Tibial nerve (tissue), 3 donors: ENCODE measurements around the gene P2RY11.

Experiments
- CTCF ChIP-seq, 5 experiments: fragments of 200-600 bp in 3 of 5; fragments of 450-650 bp in 2 of 5; sonication (generic) in 3 of 5; IDR thresholded peaks; one replicate each; pipeline ENCODE4 v1.5.1; 2016 to 2019; ENCODE audit warnings: antibody characterized with exemption in 5 of 5, mild to moderate bottlenecking in 3 of 5, moderate library complexity in 2 of 5
- POLR2A ChIP-seq, 2 donors: fragments of 450-650 bp; IDR thresholded peaks; one replicate each; pipeline ENCODE4 v1.6.1; 2017; ENCODE audit warnings: antibody characterized with exemption in 2 of 2, mild to moderate bottlenecking in 2 of 2, moderate library complexity in 2 of 2

GRCh38 chr19:10120538-10121189 is 9.2 kb downstream of the P2RY11 start:
- TF ChIP-seq POLR2A (IDR thresholded peaks at IDR 0.05) (no peak), CTCF (IDR thresholded peaks at IDR 0.05) (no peak)
